GM12891 (cell line): Measurements from ENCODE around the gene CATSPERD.

Source experiments
- PAX5 ChIP-seq: IDR thresholded peaks from 2 replicates; pipeline ENCODE4 v1.6.1; 2011; ENCODE audit warnings: low read length, moderate library complexity, mild to moderate bottlenecking; ENCODE audit not compliant: insufficient read depth, severe bottlenecking
- POLR2A ChIP-seq: IDR thresholded peaks from 2 replicates; pipeline ENCODE4 v1.6.1; 2011; ENCODE audit warnings: low read depth, low read length, control low read depth
- POLR2AphosphoS5 ChIP-seq: IDR thresholded peaks from 2 replicates; pipeline ENCODE4 v1.6.1; 2011; ENCODE audit warnings: low read depth, low read length, control low read depth

DNA sequence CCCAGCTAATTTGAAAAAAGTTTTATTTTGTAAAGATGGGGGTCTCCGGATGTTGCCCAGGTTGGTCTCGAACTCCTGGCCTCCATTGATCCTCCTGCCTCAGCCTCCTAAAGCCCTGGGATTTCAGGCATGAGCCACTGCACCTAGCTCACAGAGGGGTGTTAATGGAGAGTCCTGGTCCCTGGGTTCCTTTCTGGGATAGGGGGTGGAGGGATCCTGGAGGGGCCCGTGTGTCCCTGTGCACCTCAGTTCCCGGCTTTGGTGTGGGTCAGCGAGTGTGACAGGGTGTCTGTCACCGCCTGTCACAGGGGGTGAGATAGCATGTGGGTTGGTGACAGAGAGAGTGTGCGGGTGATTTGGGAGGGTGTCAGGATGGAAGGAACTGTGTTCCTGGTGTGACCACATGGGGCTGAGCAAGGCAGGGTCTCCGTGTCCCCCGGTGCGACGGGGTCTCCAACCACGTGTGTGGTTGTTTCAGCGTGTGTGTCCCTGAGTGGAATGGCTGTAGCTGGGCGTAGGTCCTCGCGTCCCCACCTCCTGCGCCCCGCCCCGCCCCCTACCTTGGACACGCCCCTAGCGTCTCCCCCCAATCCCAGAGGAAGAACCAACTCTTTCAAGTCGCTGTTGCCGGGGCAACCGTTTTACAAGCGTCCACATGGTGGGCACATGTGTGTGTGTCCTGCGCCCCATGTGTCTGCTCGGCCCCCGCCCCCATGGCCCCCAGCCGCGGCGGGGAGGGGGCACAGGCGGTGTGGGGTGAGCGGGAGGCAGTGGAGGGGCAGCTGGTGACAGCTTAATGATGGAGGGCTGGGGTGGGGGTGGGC lies 81.6 kb downstream of the CATSPERD start:
- no peak for TF ChIP-seq POLR2A
- TF ChIP-seq POLR2AphosphoS5, result no peak
- no peak for TF ChIP-seq PAX5
